Jurkat, Clone E6-1 (cell line): ENCODE measurements around the gene UROD.
"Not testable (repeated sequence)": the region's sequence is repeated elsewhere in the genome, so short reads cannot be mapped to it uniquely, and the experiment has no call there.

Experiments
- DNase-seq: peaks from one replicate; pipeline ENCODE4 v3.0.0-alpha.2; 2011; ENCODE audit warnings: low read depth, low spot score
- H3K4me3 ChIP-seq: 2 replicates; pipeline ENCODE4 v1.5.1; 2011; ENCODE audit warnings: mild to moderate bottlenecking, low read length, control low read depth, moderate library complexity

Gene UROD

DNA sequence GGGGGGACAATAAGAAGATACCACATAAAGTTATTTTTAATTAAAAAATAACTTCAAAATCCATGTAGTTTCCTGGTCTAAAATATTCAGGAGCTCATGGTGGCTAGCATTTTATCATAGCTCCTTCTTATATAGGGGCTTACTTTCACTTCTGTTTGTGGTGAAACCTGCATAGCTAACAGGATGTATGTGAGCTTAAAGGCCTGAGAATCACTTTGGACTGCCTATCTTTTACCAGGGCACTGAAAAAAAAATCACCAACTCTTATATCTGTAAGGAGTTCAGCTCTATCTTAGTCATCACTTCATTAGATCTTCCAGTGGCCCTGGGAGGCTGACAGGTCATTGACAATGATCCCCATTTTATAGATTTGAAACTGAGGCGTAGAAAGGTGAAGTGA is 21.3 kb downstream of the UROD start:
- H3K4me3 ChIP-seq: no peak overlapping the region
- peak; percentile 31 for DNase-seq

DNA sequence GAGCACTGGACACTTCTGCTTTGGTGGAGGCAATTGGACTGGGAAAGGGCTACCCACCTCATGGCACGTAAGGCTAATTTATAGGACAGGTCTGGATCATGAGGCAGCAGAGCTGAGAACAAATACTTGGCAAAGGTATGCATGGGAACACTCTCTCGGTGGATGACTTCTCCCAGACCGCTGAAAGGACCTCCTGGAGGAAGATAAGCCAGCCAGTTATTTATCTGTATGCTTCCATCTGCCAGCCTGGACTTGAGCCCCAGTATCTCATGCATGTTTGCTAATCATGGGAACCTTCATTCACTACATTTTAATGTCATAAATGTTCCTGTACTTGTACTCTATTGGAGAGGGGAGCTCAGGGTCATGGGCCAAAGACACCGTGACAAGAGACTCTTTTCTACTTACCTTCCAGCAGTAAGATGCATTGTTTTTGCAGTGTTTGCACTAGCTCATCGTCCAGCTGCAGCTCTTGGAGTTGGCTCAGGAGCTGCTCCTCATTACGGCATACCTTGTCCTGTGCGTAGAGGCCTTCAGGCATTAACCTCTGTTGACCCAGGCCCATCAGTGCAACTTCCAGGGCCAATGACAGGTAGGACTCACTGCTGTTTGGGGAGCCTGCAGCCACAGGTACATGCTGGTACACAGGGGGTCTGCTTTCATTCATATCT is 23.7 kb downstream of the UROD start:
- no peak overlapping the region for H3K4me3 ChIP-seq
- no peak for DNase-seq

DNA sequence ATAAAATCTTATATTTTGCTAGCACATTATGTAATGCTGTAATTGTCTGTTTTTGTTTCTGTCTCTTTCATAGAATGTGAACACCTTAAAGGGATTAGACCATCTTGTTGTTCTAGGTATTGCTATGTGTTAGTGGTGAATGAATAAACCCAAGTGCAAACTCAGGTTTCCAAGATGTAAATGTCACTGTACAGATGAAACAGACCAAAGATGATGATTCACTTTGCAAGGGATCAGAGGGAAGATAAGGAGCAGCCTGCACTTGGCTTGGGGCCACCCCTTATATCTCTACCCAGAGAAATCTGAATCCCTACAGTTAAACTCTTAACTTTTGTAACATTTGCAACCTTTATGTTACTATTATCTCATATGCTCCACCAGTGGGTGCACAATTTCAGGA is 25.4 kb downstream of the UROD start:
- H3K4me3 ChIP-seq: no peak overlapping the region
- DNase-seq: no peak

DNA sequence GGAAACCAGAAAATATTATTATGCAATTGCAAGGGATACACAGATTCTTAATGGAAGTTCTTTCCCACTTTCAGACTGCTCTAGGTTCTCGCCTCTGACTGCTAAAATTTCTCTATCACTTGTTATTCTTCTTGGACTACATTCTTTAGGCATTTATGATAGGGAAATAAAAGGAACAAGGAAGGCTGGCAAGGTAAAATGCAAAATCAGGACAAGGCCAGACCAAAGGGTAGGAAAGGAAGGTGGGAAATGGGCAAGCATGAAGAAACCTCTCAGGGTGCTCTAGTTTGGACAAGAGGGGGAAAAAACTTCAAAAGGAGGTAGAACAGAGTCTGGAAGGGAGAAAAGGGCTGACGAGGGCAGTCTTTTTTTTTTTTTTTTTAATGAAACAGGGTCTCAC is 26.2 kb downstream of the UROD start:
- H3K4me3 ChIP-seq: no peak overlapping the region
- DNase-seq: no peak

DNA sequence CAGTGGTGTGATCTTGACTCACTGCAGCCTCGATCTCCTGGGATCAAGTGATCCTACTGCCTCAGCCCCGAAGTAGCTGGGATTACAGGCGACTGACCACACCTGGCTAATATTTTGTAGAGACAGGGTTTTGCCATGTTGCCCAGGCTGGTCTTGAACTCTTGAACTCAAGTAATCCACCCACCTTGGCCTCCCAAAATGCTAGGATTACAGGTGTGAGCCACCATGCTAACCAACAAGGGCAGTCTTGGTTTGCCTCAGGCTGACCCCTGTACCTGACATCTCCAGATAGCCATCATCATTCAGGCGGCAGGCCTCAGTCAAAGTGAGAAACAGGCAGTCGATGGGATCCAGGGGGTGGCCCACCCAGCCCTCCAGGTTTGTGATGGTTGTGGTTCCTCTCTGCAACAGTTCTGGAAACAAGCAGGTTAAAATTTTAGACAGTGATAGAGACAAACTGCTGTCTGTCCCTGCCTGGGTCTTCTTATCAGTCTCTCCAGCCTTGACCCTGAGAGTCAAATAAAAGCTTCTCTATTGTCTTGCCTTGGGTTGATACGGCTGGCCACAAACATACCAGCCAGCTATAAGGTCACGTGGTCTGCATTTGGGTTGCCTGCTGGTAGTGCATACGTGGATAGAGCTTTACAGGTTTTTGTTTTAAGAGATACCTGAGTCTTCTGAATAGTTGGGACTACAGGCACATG is 26.8 kb downstream of the UROD start:
- DNase-seq: no peak

DNA sequence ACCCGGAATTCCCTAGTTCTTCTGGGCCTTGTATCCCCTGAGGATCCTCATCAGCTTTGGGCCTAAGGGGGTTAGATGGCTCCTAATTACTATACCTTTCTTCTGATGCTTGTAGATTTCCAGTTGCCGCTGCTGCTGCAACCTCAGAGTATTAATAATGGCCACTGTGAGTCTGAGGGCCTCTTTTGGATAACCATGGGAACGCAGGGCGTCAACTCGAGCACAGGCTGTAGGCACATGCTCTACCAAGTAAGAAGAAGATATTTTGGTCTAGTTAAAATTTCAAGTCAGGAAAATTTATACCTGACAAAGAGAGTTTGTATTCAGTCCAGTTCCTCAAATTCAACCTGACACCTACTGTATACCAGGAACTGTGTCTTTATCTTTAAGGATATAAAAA is 28.2 kb downstream of the UROD start:
- DNase-seq: no peak
- no peak overlapping the region for H3K4me3 ChIP-seq

More for the DNA sequence above, 26.8 kb downstream of the UROD start:
- no peak overlapping the region for H3K4me3 ChIP-seq

DNA sequence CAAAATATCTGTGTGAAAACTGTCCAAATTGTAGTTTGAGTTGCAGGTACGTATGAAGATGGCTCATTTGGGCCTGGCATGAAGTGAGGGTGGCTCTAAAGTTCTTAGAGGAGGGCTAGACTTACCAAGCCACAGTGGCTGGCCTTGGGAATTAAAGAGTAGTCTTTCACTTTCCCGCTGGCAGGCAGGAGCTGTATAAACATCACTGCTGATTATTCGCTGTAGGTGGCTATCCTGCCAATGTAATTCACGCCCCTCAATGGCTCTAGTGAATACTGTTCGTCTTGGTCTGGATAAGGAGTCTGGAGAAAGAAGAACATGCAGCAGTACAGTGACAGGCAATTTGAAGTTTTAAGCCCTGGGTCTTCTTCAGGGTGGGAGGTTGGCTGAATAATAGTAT is 31.0 kb downstream of the UROD start:
- DNase-seq: no peak
- no peak overlapping the region for H3K4me3 ChIP-seq

DNA sequence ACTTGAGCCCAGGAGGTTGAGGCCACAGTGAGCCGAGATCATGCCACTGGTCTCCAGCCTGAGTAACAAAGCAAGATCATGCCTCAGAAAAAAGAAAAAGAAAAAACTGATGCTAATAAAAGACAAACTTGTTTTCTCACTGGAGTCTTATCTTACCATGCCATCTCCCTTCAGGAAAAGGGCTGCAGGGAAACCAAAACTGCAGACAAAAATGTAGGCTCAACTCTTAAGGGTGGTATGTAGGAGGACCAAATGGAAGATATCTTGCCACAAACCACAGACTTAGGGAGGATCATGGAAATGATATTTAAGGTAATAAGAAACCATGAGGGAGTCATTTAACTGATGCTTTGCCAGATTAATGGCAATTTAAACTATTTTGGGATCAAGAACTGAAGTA is 32.9 kb downstream of the UROD start:
- no peak for DNase-seq
- no peak overlapping the region for H3K4me3 ChIP-seq

DNA sequence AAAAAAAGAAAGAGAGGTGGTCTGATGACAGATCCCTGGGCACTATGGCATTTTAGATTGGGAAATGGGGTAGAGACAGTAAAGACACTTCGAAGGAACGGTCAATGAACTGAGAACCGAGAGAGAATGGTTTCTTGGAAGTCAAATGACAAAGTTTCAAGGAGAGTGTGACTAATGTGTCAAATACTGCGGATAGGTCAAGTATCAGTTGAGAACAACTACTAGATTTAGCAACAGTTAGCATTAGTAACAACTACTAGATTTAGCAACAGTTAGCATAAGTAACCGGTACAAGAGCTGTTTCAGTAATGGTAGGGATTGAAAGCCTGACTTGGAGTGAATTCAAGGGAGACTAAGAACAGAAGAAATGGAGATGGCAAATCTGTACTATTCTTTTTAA is 35.0 kb downstream of the UROD start:
- no peak overlapping the region for H3K4me3 ChIP-seq
- DNase-seq: no peak

DNA sequence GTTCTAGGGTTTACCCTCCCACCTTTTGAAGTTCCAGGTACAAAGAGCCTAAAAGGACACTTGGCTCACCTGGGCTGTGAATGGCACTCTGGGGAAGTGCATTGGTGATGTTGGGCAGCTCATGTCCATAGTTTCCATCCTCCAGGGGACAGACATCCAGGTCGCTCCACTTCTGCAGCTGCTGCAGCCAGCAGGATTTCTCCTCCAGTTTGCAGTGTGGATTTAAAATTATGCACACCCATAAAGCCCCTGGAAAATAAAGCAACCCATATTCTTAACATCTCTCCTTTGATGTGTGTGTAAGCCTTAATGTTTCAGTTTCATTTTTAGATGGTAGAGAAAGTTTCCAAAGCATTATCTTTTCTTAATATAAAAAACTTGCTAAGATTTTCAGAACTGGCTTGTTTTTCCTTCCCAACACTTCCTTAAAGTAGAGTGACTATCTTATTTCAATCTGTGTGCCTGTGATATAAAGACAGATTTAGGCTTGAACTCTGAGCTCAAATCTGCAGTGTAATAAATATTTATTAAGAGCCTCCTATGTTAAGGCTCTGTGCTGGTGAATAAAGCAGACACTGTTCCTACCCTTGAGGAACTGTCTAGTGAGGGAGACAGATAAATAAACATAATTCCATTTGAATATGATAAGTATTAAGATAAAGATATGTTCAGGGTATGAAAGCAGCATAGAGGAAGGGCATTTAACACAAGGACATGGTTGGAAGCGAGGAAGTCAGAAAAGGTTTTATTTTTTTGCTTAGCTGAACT is 39.1 kb downstream of the UROD start:
- no peak overlapping the region for H3K4me3 ChIP-seq

DNA sequence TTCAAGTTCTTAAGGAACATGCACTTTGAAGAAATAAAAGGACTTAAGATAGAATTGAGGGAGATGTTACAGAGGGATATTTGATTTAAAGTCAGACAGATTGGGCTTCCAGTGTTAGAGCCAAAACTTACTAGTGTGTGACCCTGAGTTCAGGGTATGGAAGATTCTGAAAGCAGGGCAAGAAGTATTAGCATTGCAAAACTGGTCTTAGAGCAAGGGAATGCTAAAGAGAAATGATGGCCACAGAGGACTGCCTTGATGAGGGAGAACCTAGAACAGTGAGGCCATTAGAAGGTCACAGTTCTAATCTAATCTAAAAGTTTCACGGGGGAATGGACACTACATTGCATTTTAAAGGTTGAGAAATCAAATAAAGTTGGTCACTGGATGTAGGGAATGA is 45.5 kb downstream of the UROD start:
- H3K4me3 ChIP-seq: no peak overlapping the region
- DNase-seq: no peak

More for the DNA sequence above, 39.1 kb downstream of the UROD start:
- DNase-seq: peak; percentile 20

DNA sequence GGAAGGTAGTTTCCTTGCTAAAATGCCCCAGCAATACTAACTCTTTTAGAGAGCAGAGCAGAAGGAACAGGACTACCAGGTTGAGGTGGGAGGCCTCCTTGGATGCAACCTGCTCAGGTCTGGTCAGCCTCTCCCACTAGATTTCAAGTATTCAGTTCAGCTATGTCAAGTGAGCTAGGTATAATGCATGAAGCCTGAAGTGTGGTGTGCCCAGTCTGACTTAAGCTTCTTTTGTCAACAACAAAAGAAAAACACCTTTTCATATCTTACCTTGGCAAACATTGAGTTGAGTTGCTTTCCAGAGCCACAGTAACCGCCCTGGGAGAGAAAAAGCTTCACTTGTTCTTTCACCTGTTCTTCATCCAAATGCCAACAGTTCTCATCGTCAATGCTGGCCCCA is 47.8 kb downstream of the UROD start:
- H3K4me3 ChIP-seq: no peak overlapping the region
- no peak for DNase-seq

DNA sequence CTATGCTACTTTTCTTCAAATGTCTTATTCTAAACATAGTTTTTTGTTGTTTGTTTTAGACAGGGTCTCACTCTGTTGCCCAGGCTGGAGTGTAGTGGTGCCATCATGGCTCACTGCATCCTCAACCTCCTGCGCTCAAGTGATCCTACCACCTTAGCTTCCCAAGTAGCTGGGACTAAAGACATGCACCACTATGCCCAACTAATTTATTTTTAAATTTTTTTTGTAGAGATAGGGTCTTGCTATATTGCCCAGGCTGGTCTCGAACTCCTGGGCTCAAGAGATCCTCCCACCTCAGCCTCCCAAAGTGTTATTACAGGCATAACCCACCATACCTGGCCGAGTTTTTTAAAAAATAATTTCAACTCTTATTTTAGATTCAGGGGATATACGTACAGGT is 50.4 kb downstream of the UROD start:
- not testable (repeated sequence) for DNase-seq, H3K4me3 ChIP-seq

DNA sequence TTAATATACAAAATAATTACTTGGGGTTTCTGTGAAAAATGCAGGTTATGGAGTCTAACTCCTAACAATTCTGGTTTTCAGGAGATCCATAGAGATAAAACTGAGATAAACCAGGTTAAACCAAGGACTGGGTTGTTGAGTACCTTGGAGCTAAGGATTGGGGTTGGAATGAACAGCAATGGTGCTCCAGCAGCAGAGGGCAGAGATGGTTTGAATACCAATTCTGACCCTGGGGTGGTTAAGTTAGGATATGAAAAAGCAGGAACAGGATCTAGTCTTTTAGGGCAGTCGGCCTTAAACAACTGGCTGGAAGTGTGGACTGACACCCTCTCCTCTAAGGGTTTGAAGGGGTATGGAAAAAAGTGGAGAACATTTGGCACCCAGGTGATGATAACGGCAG is 53.0 kb downstream of the UROD start:
- DNase-seq: no peak
- H3K4me3 ChIP-seq: no peak overlapping the region
